GM12872 (cell line): ENCODE results near the gene ANO8.

ENCODE experiments used
- CTCF ChIP-seq: IDR thresholded peaks from 3 replicates; pipeline ENCODE4 v1.5.1; 2011; ENCODE audit warnings: low read depth, mild to moderate bottlenecking, low read length, moderate library complexity; ENCODE audit not compliant: insufficient read depth

ANO8 gene

GRCh38 chr19:17324357-17325114 is 10.1 kb downstream of the ANO8 start:
- TF ChIP-seq CTCF, result no peak

GRCh38 chr19:17323964-17324332 is 10.7 kb downstream of the ANO8 start:
- no peak for TF ChIP-seq CTCF

- no peak for TF ChIP-seq CTCF
Observed at GRCh38 chr19:17323300-17323963, 11.2 kb downstream of the ANO8 start.

- TF ChIP-seq CTCF, result no peak
Observed at GRCh38 chr19:17322854-17323253, 11.8 kb downstream of the ANO8 start.

GRCh38 chr19:17321655-17322489 is 12.8 kb downstream of the ANO8 start:
- TF ChIP-seq CTCF, result no peak

GRCh38 chr19:17320435-17320834 is 14.2 kb downstream of the ANO8 start:
- TF ChIP-seq CTCF, result no peak

- no peak for TF ChIP-seq CTCF
Observed at GRCh38 chr19:17319473-17320238, 15.0 kb downstream of the ANO8 start.
